Measurements from ENCODE around the gene CD81. TPM values are rescaled to one million over a fixed set of nuclear protein-coding genes. Genes with fewer than 3 reads are reported as not detected.

CD81 gene
- total RNA-seq, 1 experiment from 2014 or later: 194 TPM

- Histone ChIP-seq H3K9me3 (ENCODE audit: low read depth, low read length, poor library complexity, severe bottlenecking) (no peaks in the 10 kb centered on the region), H3K36me3 (ENCODE audit: insufficient read depth, low read length, poor library complexity, severe bottlenecking) (no peaks in the 10 kb centered on the region), H3K4me1 (ENCODE audit: insufficient read depth, low read length, poor library complexity, severe bottlenecking) (no peaks in the 10 kb centered on the region), H3K27me3 (replicated peaks; ENCODE audit: insufficient read depth, low read depth, low read length, poor library complexity) (no peaks in the 10 kb centered on the region), H3K4me3 (ENCODE audit: low read depth, low read length, poor library complexity, severe bottlenecking) (no peak overlapping the region), H3K27ac (ENCODE audit: low read depth, low read length, poor library complexity, severe bottlenecking) (no peak overlapping the region)
- ChIA-PET CTCF (no interaction called here), POLR2A (ENCODE audit: low non-redundant PET) (no interaction called here)
- BruUV-seq (replicated peaks): no TSS peak
- TF ChIP-seq CTCF (conservative IDR thresholded peaks at IDR 0.05; ENCODE audit: low read depth, low read length) (no peak), EZH2 (IDR thresholded peaks at IDR 0.05; ENCODE audit: borderline replicate concordance, low read depth, low read length, poor library complexity, severe bottlenecking) (no peak)
- intact Hi-C loops (cut with micrococcal nuclease; ENCODE audit: unreplicated experiment): loop anchor here (5.0 kb wide), 1 partner anchor 467 kb away; no protein-coding TSS in a partner anchor
- DNase-seq (ENCODE audit: low spot score): no peak
These were observed 48.4 kb downstream of the CD81 start for GRCh38 chr11:2425506-2425905.

DNA sequence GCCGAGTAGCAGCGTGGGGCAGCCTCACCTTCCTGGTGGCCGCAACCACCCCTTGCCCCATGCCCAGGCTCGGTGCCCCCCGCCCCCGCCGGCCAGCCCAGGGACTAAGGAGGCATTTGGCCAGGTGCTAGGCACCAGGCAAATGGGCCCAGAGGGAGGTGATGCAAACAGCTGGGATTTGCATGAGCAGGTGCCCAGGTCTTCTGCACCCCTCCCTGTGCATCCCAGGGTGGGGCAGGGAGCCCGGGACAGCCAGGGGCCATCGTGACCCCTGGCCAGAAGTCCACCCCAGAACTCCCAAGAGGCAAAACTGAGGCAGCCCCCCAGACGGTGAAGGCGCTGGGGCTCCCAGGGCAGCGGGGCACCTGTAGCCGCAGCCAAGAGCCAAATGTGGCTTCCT lies 49.1 kb downstream of the CD81 start:
- no peak for DNase-seq (ENCODE audit: low spot score)
- Histone ChIP-seq H3K4me3 (ENCODE audit: low read depth, low read length, poor library complexity, severe bottlenecking) (no peak overlapping the region), H3K36me3 (ENCODE audit: insufficient read depth, low read length, poor library complexity, severe bottlenecking) (no peaks in the 10 kb centered on the region), H3K27me3 (replicated peaks; ENCODE audit: insufficient read depth, low read depth, low read length, poor library complexity) (no peaks in the 10 kb centered on the region), H3K4me1 (ENCODE audit: insufficient read depth, low read length, poor library complexity, severe bottlenecking) (no peaks in the 10 kb centered on the region), H3K9me3 (ENCODE audit: low read depth, low read length, poor library complexity, severe bottlenecking) (no peaks in the 10 kb centered on the region), H3K27ac (ENCODE audit: low read depth, low read length, poor library complexity, severe bottlenecking) (no peak overlapping the region)
- intact Hi-C loops (cut with micrococcal nuclease; ENCODE audit: unreplicated experiment): loop anchor here (5.0 kb wide), 1 partner anchor 466 kb away; no protein-coding TSS in a partner anchor
- ChIA-PET CTCF (no interaction called here), POLR2A (ENCODE audit: low non-redundant PET) (no interaction called here)
- no TSS peak for BruUV-seq (replicated peaks)
- no peak for TF ChIP-seq EZH2 (IDR thresholded peaks at IDR 0.05; ENCODE audit: borderline replicate concordance, low read depth, low read length, poor library complexity, severe bottlenecking)
- no peak for TF ChIP-seq CTCF (conservative IDR thresholded peaks at IDR 0.05; ENCODE audit: low read depth, low read length)

DNA sequence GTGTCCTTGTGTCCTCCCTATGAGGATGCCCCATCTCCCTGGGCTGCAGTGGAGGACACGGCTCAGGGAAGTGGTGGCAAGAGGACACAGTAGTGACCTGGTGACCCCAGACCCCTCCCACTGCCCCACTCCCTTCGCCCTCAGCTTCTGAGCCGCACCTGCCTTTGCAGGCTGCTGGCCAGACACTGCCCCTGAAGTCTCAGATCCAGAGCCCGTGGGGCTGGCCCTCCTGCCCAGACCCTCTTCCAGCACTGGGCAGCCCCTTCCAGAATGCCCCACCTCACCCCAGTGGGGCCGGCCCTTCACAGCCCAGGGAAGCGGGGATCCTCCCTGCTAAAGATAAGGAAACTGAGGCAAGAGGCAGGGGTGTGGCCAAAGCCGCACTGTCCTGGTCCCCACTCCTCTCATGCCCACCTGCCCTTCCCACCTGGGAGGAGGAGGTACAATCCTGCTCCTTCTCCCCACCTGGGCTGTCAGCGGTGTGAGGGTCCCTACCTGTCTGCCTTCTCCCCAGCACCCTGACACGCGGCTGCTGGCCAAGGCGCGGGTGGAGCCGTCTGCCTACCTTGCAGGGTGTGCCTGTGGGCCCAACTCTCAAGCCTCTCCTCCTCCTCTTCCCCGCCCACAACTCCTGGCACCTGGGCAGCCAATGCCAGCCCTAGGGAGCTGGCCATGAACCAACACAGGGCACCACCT lies 49.9 kb downstream of the CD81 start:
- TF ChIP-seq EZH2 (IDR thresholded peaks at IDR 0.05; ENCODE audit: borderline replicate concordance, low read depth, low read length, poor library complexity, severe bottlenecking) (no peak), CTCF (conservative IDR thresholded peaks at IDR 0.05; ENCODE audit: low read depth, low read length) (no peak)
- intact Hi-C loops (cut with micrococcal nuclease; ENCODE audit: unreplicated experiment): loop anchor here (5.0 kb wide), 1 partner anchor 465 kb away; no protein-coding TSS in a partner anchor
- POLR2A ChIA-PET (ENCODE audit: low non-redundant PET): no interaction called here
- no peaks in the 10 kb centered on the region for H3K9me3 ChIP-seq (ENCODE audit: low read depth, low read length, poor library complexity, severe bottlenecking)
- H3K27me3 ChIP-seq (replicated peaks; ENCODE audit: insufficient read depth, low read depth, low read length, poor library complexity): no peaks in the 10 kb centered on the region
- no peak overlapping the region for H3K4me3 ChIP-seq (ENCODE audit: low read depth, low read length, poor library complexity, severe bottlenecking)
- no peak overlapping the region for H3K27ac ChIP-seq (ENCODE audit: low read depth, low read length, poor library complexity, severe bottlenecking)
- BruUV-seq (replicated peaks): no TSS peak
- no peaks in the 10 kb centered on the region for H3K4me1 ChIP-seq (ENCODE audit: insufficient read depth, low read length, poor library complexity, severe bottlenecking)
- H3K36me3 ChIP-seq (ENCODE audit: insufficient read depth, low read length, poor library complexity, severe bottlenecking): no peaks in the 10 kb centered on the region
- DNase-seq (ENCODE audit: low spot score): no peak
- CTCF ChIA-PET: no interaction called here

Data from A673 (cell line).